Mucosa of descending colon (tissue), 3 donors: ENCODE measurements around the gene IQCK. TPM values are rescaled to one million over a fixed set of nuclear protein-coding genes. Genes with fewer than 3 reads are reported as not detected.

ENCODE experiments used
- ATAC-seq: fragments of 200-7000 bp; cut with Tn5 transposase; one replicate; pipeline ENCODE4 v1.9.1; 2020; ENCODE audit warnings: mild to moderate bottlenecking, moderate library complexity
- DNase-seq, 3 donors: peaks; one replicate each; pipeline ENCODE4 v3.0.0-alpha.2; 2020
- H3K36me3 ChIP-seq: fragments of 200-600 bp; one replicate; pipeline ENCODE4 v1.8.0; 2021; ENCODE audit warnings: low read depth, mild to moderate bottlenecking
- H3K4me1 ChIP-seq: fragments of 200-600 bp; one replicate; pipeline ENCODE4 v1.8.0; 2021; ENCODE audit warnings: low read depth, mild to moderate bottlenecking
- H3K4me3 ChIP-seq: fragments of 200-600 bp; one replicate; pipeline ENCODE4 v1.8.0; 2021; ENCODE audit warnings: mild to moderate bottlenecking
- H3K9me3 ChIP-seq: fragments of 200-600 bp; one replicate; pipeline ENCODE4 v1.8.0; 2021; ENCODE audit warnings: mild to moderate bottlenecking
- CTCF ChIP-seq: fragments of 200-600 bp; IDR thresholded peaks from one replicate; pipeline ENCODE4 v1.8.0; 2022; ENCODE audit warnings: antibody characterized with exemption, mild to moderate bottlenecking
- intact Hi-C, 2 donors: fragments of 100-400 bp; cut with DNase I in 1 of 2; cut with micrococcal nuclease in 1 of 2; formaldehyde crosslinking; loops; one replicate each; pipeline versions ENCODE4 v1.11.0 to v1.11.1; 2022; cut with DNase I, micrococcal nuclease
- total RNA-seq, 3 donors: library from RNA; stranded (reverse); fragmentation: NEBNext Ultra II Directional in 2 of 3; extraction: Animal tissue kit (Norgen Biotek cat#: 25700) in 2 of 3; gene quantifications; one replicate each; pipeline versions ENCODE4 v1.2.1 to v1.2.4, GENCODE V29; 2021 to 2023
- donor health status: DM: no; HTN: no; CAD: no; lungs with moderate emphysema.
- donor health status: DM: no; HTN: no; CAD: no.
- donor health status: DM: no; HTN: yes; CAD: no.

Gene IQCK
- total RNA-seq, 3 donors from 2014 or later: 9.1 to 14.0 (median 12.0) TPM

GRCh38 chr16:19765860-19766553 is 47.9 kb downstream of the IQCK start:
- DNase-seq: peak in 2 of 3 donors; percentile 41 to 49
- intact Hi-C loops: no loop called here

GRCh38 chr16:19766554-19766884 is 48.4 kb downstream of the IQCK start:
- H3K4me3 ChIP-seq: no peak overlapping the region
- ATAC-seq (no peak), DNase-seq (no peak)
- intact Hi-C loops: no loop called here
- peaks cover 6% of the 10 kb centered on the region for H3K9me3 ChIP-seq
- TF ChIP-seq CTCF: no peak
- H3K4me1 ChIP-seq: no peaks in the 10 kb centered on the region
- H3K36me3 ChIP-seq: no peaks in the 10 kb centered on the region

More at GRCh38 chr16:19765860-19766553, 47.9 kb downstream of the IQCK start:
- peaks cover 6% of the 10 kb centered on the region for H3K9me3 ChIP-seq
- no peak overlapping the region for H3K4me3 ChIP-seq
- no peaks in the 10 kb centered on the region for H3K36me3 ChIP-seq
- H3K4me1 ChIP-seq: no peaks in the 10 kb centered on the region
- ATAC-seq: no peak
- TF ChIP-seq CTCF: no peak

- Histone ChIP-seq H3K4me1 (no peaks in the 10 kb centered on the region), H3K4me3 (no peak overlapping the region), H3K9me3 (peaks cover 6% of the 10 kb centered on the region), H3K36me3 (no peaks in the 10 kb centered on the region)
- intact Hi-C loops: no loop called here
- DNase-seq (no peak), ATAC-seq (no peak)
- TF ChIP-seq CTCF: no peak
Measured at GRCh38 chr16:19766988-19767387, 48.9 kb downstream of the IQCK start.

- Histone ChIP-seq H3K9me3 (peaks cover 6% of the 10 kb centered on the region), H3K36me3 (no peaks in the 10 kb centered on the region), H3K4me3 (no peak overlapping the region), H3K4me1 (no peaks in the 10 kb centered on the region)
- ATAC-seq (no peak), DNase-seq (no peak)
- no peak for TF ChIP-seq CTCF
- intact Hi-C loops: no loop called here
Measured at GRCh38 chr16:19767497-19767896, 49.4 kb downstream of the IQCK start.

- intact Hi-C loops: no loop called here
- ATAC-seq (no peak), DNase-seq (no peak)
- no peaks in the 10 kb centered on the region for H3K4me1 ChIP-seq
- no peaks in the 10 kb centered on the region for H3K36me3 ChIP-seq
- peaks cover 6% of the 10 kb centered on the region for H3K9me3 ChIP-seq
- TF ChIP-seq CTCF: no peak
- H3K4me3 ChIP-seq: no peak overlapping the region
Measured at GRCh38 chr16:19769239-19769638, 51.2 kb downstream of the IQCK start.

- no peak for ATAC-seq
- Histone ChIP-seq H3K4me1 (no peaks in the 10 kb centered on the region), H3K36me3 (no peaks in the 10 kb centered on the region), H3K4me3 (no peak overlapping the region), H3K9me3 (peaks cover 6% of the 10 kb centered on the region)
- DNase-seq: no peak
- intact Hi-C loops: no loop called here
- TF ChIP-seq CTCF: no peak
Measured at GRCh38 chr16:19771040-19771439, 53.0 kb downstream of the IQCK start.
